MCF 10A (cell line): Measurements from ENCODE around the gene CCDC88B. TPM values are rescaled to one million over a fixed set of nuclear protein-coding genes. Genes with fewer than 3 reads are reported as not detected.

Source experiments
- BruUV-seq: library from RNA; stranded (reverse); fragments of 400-500 nt; replicated peaks from 2 replicates; lab custom pipeline; 2021; lab: Mats Ljungman, UMichigan
- CTCF ChIA-PET: fragments of 300-600 bp; sonication (Branson Sonifier 250); formaldehyde crosslinking; extraction: SDS; loops from one replicate; lab custom pipeline; 2021; ENCODE audit warnings: antibody characterized with exemption, inconsistent platforms; lab: Yijun Ruan, JAX
- POLR2A ChIA-PET: fragments of 300-600, 350-650 bp; sonication (Branson Sonifier 250); formaldehyde crosslinking; extraction: SDS; loops from one replicate; lab custom pipeline; 2020; ENCODE audit warnings: antibody characterized with exemption, inconsistent platforms; lab: Yijun Ruan, JAX
- DNase-seq: peaks from one replicate; pipeline ENCODE4 v3.0.0-alpha.2; 2018; ENCODE audit not compliant: unreplicated experiment
- H3K27ac Mint-ChIP-seq: one replicate; pipeline ENCODE4 v1.8.0; 2022; ENCODE audit warnings: mild to moderate bottlenecking, low read depth, mixed read lengths; ENCODE audit not compliant: unreplicated experiment
- H3K27me3 Mint-ChIP-seq: one replicate; pipeline ENCODE4 v1.8.0; 2022; ENCODE audit warnings: mixed read lengths; ENCODE audit not compliant: insufficient read depth, unreplicated experiment
- H3K36me3 Mint-ChIP-seq: one replicate; pipeline ENCODE4 v1.8.0; 2022; ENCODE audit warnings: mild to moderate bottlenecking, moderate library complexity, mixed read lengths; ENCODE audit not compliant: insufficient read depth, unreplicated experiment
- H3K4me1 Mint-ChIP-seq: one replicate; pipeline ENCODE4 v1.8.0; 2022; ENCODE audit warnings: mixed read lengths; ENCODE audit not compliant: insufficient read depth, unreplicated experiment
- H3K4me3 Mint-ChIP-seq: one replicate; pipeline ENCODE4 v1.8.0; 2022; ENCODE audit warnings: mild to moderate bottlenecking, moderate library complexity, mixed read lengths; ENCODE audit not compliant: unreplicated experiment
- H3K9me3 Mint-ChIP-seq: one replicate; pipeline ENCODE4 v1.8.0; 2022; ENCODE audit warnings: mixed read lengths; ENCODE audit not compliant: unreplicated experiment
- CTCF ChIP-seq: fragments of 200-600 bp; IDR thresholded peaks from one replicate; pipeline ENCODE4 v1.8.0; 2022; ENCODE audit warnings: antibody characterized with exemption, mild to moderate bottlenecking; ENCODE audit not compliant: unreplicated experiment
- intact Hi-C: fragments of 100-400 bp; cut with micrococcal nuclease; formaldehyde crosslinking; loops from 2 replicates; pipeline ENCODE4 v1.14.1; 2022
- total RNA-seq: library from RNA; stranded (reverse); gene quantifications from 2 replicates; pipeline ENCODE4 v1.2.3, GENCODE V29; 2022

The CCDC88B gene
- total RNA-seq, 1 experiment from 2014 or later: 4.2 TPM

GRCh38 chr11:64304032-64304315 lies 36.0 kb upstream of the CCDC88B start:
- POLR2A ChIA-PET: interaction anchor here (0.6 to 5.8 kb wide), 20 partner anchors 13 to 610 kb away, joined by 3 to 107 read pairs (median 7); partner anchors contain the start of genes BAD, FKBP2, NUDT22 and PLCB3
- intact Hi-C loops: loop anchor here (1.0 to 5.0 kb wide), 5 partner anchors 17 to 117 kb away; partner anchors contain the start of genes PPP1R14B and STIP1
- no peak for TF ChIP-seq CTCF
- no peaks in the 10 kb centered on the region for H3K27me3 Mint-ChIP-seq
- no TSS peak for BruUV-seq
- CTCF ChIA-PET: interaction anchor here (0.5 to 5.1 kb wide), 22 partner anchors 9 to 183 kb away, joined by 3 to 96 read pairs (median 7); partner anchors contain the start of genes BAD, FERMT3, GPR137 and PLCB3
- H3K9me3 Mint-ChIP-seq: no peaks in the 10 kb centered on the region
- DNase-seq: no peak
- peaks cover 18% of the 10 kb centered on the region for H3K4me1 Mint-ChIP-seq
- peak overlapping the region; percentile 99 for H3K4me3 Mint-ChIP-seq
- H3K36me3 Mint-ChIP-seq: peaks cover 25% of the 10 kb centered on the region
- H3K27ac Mint-ChIP-seq: peak overlapping the region; percentile 83

- POLR2A ChIA-PET: interaction anchor here (0.5 to 5.8 kb wide), 28 partner anchors 12 to 1551 kb away, joined by 3 to 107 read pairs (median 5); partner anchors contain the start of genes BAD, FKBP2, NUDT22 and PLCB3
- TF ChIP-seq CTCF: peak; percentile 78
- TSS peak; percentile 88 for BruUV-seq
- Mint-ChIP-seq H3K27ac (peak overlapping the region; percentile 83), H3K27me3 (no peaks in the 10 kb centered on the region), H3K4me3 (peak overlapping the region; percentile 99), H3K9me3 (no peaks in the 10 kb centered on the region), H3K4me1 (peaks cover 18% of the 10 kb centered on the region), H3K36me3 (peaks cover 30% of the 10 kb centered on the region)
- intact Hi-C loops: loop anchor here (1.0 to 5.0 kb wide), 5 partner anchors 18 to 117 kb away; partner anchors contain the start of genes PPP1R14B and STIP1
- CTCF ChIA-PET: interaction anchor here (0.5 to 5.1 kb wide), 30 partner anchors 9 to 336 kb away, joined by 3 to 96 read pairs (median 5); partner anchors contain the start of genes BAD, FERMT3, GPR137 and PLCB3
- peak; percentile 92 for DNase-seq
These were observed 35.5 kb upstream of the CCDC88B start for GRCh38 chr11:64304316-64305072.

- peak; percentile 98 for DNase-seq
- CTCF ChIA-PET: interaction anchor here (0.7 to 5.1 kb wide), 20 partner anchors 8 to 129 kb away, joined by 3 to 96 read pairs (median 7); partner anchors contain the start of genes BAD, FERMT3, GPR137 and PLCB3
- POLR2A ChIA-PET: interaction anchor here (0.5 to 5.8 kb wide), 22 partner anchors 12 to 1551 kb away, joined by 3 to 107 read pairs (median 6); partner anchors contain the start of genes BAD, FKBP2, NUDT22 and PLCB3
- Mint-ChIP-seq H3K27me3 (no peaks in the 10 kb centered on the region), H3K4me1 (peaks cover 18% of the 10 kb centered on the region), H3K9me3 (no peaks in the 10 kb centered on the region), H3K36me3 (peaks cover 36% of the 10 kb centered on the region), H3K27ac (peak within 1 kb of the TSS; percentile 96), H3K4me3 (peak within 1 kb of the TSS; percentile 99)
- intact Hi-C loops: loop anchor here (2.0 kb wide), 3 partner anchors 18 to 58 kb away; partner anchors contain the start of gene PPP1R14B
- TF ChIP-seq CTCF: no peak
- no TSS peak for BruUV-seq
These were observed 34.8 kb upstream of the CCDC88B start, which contains the start of gene ESRRA for GRCh38 chr11:64305075-64305690. TSS of gene ESRRA (plus strand) at chr11:64305524. CDS start at chr11:64307180, 1,656 bp downstream.
